HG02973 (cell line): ENCODE measurements around the gene TFB2M.
"Not testable (repeated sequence)": the region's sequence is repeated elsewhere in the genome, so short reads cannot be mapped to it uniquely, and the experiment has no call there.

Source experiments
- ATAC-seq: cut with Tn5 transposase; IDR thresholded peaks from one replicate; pipeline ENCODE4 v1.9.1; 2021; ENCODE audit warnings: moderate library complexity; ENCODE audit not compliant: unreplicated experiment

TFB2M gene

GRCh38 chr1:246583448-246584185, 17.6 kb upstream of the TFB2M start:
- no peak for ATAC-seq

- no peak for ATAC-seq
Measured at GRCh38 chr1:246583056-246583440, 17.0 kb upstream of the TFB2M start.

DNA sequence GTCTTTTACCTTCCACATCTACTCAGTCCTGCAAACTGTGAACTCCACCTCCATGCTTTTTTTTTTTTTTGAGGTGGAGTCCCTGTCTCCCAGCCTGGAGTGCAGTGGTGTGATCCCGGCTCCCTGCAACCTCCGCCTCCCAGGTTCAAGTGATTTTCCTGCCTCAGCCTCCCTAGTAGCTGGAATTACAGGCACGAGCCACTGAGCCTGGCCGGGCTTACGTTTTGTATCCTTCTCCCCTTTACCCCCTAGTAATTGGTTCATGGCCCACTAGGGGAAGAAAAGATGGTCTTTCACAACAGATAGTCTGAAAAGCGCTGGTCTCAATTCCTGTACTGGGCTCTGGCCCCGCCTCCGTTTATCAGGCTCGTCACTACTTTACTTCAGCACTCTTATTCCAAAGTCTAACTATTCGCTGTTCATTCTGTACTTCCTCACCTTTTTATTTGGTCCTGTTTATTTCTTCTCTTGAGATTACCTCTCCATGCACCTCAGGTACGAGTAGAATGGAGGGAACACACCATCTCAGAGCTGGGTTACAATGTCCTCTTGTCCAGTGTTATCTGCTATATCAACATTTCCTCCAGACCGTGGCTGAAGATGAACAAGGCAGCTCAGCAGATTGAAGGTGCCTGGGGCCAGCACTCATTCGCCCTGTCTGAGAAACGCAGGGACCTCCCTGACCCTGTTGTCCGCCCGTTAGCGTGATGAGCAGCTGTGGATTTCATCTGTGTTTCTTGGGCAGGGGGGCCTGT, 16.4 kb upstream of the TFB2M start:
- ATAC-seq: no peak

DNA sequence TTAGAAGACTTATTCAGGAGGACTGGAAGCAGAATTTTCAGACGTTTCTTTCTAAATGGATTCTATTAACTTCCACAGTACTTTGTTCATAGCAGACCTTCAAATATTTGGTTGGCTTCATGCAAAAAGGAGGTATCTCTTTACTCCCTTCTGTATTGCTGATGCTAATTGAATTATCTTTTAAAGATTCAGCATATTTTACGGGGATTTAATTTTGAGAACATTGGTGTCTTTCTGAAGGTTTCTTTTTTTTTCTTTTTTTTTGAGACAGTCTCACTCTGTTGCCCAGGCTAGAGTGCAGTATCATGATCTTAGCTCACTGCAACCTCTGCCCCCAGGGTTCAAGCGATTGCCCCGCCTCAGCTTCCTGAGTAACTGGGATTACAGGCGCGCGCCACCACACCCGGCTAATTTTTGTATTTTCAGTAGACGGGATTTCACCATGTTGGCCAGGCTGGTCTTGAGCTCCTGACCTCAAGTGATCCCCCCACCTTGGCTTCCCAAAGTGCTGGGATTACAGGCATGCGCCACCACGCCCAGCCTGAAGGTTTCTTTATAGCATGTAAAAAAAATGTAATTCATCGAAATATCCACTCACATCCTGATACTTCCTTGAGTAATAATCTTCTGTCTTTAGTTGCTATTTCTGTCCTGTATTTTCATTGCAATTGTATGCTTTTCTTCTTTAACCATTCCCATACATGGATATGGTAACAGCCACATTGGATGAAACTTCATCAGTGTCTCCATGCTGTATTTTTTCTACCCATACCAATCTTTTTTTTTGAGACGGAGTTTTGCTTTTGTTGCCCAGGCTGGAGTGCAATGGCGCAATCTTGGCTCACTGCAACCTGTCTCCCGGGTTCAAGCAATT, 14.7 kb upstream of the TFB2M start:
- no peak for ATAC-seq

- peak; percentile 74 for ATAC-seq
Measured at GRCh38 chr1:246579818-246580217, 13.8 kb upstream of the TFB2M start.

- no peak for ATAC-seq
Measured at GRCh38 chr1:246577720-246578106, 11.7 kb upstream of the TFB2M start.

- ATAC-seq: no peak
Measured at GRCh38 chr1:246577082-246577719, 11.1 kb upstream of the TFB2M start.

DNA sequence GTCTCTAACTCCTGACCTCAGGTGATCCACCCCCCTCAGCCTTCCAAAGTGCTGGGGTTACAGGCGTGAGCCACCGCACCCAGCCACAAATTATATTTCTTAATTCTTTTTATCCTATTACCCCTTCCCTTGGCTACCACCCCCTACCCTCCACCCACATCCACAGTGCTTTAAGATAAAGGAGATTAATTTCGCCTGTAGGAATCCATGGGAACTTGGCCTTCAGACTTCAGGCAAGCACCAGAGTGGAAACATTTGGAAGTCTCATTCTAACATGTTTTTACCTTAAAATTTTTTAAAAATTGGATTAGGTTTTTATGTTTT, 10.6 kb upstream of the TFB2M start:
- ATAC-seq: no peak

DNA sequence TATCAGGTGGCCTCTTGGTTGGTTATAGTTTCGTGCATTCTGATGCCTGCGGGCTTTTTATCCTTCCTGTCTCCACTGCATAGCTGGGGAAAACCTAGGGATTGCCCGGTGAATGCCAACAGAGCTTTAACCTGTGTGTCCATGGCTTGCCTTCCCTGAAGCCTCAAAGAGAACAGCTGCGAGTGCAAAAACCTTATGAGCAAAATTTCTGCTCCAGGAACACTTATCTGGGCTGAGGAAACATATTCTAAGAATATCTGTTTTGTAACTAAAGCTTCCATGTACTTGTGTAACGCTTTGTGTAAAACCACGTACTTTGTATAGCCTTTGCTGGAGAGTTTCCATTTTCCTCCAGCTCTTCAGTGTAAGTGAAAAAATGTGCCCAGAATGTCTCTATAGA, 7.4 kb upstream of the TFB2M start:
- ATAC-seq: no peak

DNA sequence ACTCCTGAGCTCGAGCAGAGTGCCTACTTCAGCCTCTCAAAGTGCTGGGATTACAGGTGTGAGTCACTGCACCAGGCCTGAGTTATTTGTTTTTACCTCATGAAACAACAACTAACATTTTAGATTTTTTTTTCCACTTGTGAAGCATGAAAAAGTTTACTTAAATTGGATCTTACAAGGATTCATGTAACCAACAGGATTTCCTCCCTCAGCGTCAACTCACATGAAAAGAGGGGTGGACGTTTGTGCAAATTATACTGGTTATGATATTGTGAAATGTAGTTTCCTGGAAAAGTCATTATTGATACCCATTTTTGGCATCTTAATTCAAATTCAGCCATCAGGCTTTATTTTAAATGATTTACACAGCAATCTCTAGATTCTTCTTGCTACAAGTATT, 6.7 kb upstream of the TFB2M start:
- ATAC-seq: no peak

- ATAC-seq: no peak
Measured at GRCh38 chr1:246571953-246572352, 5.9 kb upstream of the TFB2M start.

- ATAC-seq: not testable (repeated sequence)
Measured at GRCh38 chr1:246571309-246571708, 5.2 kb upstream of the TFB2M start.

GRCh38 chr1:246569248-246570238, 3.5 kb upstream of the TFB2M start:
- no peak for ATAC-seq

DNA sequence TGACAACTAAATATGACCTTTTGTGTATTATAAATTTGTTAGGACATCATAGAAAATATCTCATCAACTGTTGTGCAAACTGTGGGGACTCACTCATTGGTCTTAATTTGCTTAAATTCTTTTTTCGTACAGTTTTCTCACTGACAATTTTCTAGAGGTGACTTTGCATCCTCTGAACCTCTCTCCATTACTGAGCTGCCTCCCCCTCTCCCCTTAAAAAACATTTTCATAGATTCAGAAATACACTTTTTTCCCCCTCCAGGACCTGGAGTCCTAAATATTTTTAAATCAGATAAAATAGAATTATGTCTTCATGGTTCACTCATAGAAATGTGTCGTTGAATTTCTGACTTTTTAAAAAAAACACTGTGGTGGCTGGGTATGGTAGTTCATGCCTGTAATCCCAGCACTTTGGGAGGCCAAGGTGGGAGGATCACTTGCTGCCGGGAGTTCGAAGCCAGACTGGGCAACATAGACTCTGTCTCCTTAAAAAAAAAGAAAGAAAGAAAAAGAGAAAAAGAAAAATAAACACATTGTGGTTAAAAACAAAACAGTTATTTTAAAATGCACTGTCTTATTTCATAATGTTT, 1.7 kb upstream of the TFB2M start:
- no peak for ATAC-seq

GRCh38 chr1:246566813-246567645, 968 bp upstream of the TFB2M start:
- peak; percentile 16 for ATAC-seq

DNA sequence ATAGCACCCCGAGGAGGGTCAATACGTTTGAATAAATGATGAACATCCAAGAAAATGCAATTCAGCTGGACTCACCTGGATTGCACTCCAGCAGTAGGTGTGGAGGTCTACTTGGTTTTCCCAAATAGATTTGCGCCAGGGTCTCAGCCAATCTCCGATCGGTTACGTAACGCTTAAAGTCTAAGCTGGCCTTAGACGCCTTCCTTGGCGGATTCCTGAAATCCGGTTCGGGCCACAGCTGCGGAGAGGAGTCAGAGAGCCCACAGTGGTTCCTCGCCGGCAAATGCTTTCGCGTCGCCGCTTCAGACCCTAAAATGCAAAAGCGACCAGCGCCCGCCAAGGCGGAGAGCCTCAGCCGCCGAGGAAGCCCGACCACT, 322 bp downstream of the TFB2M start:
- no peak for ATAC-seq

DNA sequence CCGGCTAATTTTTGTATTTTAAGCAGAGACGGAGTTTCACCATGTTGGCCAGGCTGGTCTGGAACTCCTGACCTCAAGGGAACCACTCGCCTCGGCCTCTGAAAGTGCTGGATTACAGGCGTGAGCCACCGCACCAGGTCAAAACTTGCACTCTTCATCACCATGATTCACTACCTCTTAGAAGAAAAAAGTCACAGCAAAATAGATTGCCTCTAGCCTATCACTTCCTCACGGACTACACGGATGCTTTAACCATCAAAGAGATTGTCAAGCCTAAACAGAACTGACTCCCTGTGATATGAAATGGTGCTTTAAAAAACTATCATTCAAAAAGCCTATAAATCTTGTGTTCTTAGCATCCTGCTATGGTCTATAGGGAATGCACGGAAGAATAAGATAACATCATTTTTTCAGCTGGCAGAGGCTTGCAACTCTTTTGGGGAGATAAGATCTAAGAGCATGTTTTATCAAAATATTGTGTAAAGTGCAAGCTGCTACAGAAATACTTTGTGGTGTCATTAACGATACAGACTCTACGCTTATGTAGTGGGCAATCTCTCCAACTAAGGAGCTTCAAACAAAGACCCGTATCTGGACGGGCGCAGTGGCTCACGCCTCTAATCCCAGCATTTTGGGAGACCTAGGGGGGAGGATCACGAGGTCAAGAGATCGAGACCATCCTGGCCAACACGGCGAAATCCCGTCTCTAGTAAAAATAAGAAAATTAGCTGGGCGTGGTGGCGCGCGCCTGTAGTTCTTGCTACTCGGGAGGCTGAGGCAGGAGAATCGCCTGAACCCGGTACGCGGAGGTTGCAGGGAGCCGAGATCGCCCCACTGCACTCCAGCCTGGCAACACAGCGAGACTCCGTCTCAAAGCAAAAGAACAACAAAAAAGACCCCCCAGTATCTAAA, 966 bp downstream of the TFB2M start:
- no peak for ATAC-seq

DNA sequence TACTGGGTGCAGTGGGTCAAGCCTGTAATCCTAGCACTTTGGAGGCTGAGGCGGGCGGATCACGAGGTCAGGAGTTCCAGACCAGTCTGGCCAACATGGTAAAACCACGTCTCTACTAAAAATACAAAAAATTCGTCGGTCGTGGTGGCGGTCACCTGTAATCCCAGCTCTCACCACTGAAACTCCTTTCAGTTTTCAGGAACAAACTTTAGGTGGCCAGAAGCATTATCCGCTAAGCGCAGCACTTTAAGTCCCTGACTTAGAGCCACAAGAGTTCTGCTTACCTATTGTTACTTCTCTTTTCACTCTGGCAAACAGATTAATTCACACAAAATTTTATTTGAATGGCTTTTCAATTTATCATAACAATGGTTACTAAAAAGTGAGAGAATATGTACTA, 5.2 kb downstream of the TFB2M start:
- ATAC-seq: not testable (repeated sequence)
